ENCODE results near the gene SNRK.

DNA sequence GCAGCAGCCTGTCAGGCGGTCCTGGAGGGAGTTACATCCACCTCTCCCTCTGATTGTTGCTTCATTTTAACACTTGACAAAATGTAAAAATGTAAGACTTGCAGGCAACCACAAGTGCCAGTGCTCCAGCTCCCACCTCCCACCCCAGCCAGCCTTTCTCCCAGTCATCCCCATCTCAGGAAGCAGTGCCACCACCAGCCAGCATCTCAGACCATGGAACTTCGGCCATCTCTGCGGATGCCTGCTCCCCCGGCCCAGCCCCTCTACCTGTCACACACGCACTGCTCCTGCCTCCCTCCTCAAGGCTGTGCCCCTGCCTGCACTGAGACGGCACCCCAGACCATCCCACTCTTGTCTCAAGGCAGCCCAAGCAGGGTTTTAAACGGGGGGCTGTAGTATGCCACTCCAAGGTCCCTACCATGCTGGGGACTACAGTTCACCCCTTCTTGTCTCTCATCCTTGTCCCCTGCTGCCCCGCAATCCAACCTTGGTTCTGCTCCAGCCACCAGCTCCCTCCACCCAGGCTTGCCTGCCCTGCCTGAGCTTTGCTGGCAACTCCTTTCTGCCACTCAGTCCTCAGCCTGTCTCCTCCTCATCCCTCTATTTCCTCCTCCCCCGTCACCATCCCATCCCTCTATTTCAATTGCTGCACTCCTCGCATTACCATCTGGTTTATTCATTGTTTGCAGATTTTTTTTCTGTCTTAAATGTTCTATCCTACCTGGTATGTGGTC, 85.8 kb downstream of the SNRK start:
- TF ChIP-seq CTCF (IDR thresholded peaks at IDR 0.05; ENCODE audit: low read depth, low read length) (no peak), EZH2phosphoT487 (IDR thresholded peaks at IDR 0.05; ENCODE audit: low read depth) (no peak)

Measured in OCI-LY3 (cell line).